ENCODE measurements around the gene CDC42BPA. TPM values are rescaled to one million over a fixed set of nuclear protein-coding genes. Genes with fewer than 3 reads are reported as not detected.
"Not testable (repeated sequence)": the region's sequence is repeated elsewhere in the genome, so short reads cannot be mapped to it uniquely, and the experiment has no call there.

The CDC42BPA gene
- total RNA-seq, 2 donors from 2014 or later = 35.3 to 41.0 TPM

DNA sequence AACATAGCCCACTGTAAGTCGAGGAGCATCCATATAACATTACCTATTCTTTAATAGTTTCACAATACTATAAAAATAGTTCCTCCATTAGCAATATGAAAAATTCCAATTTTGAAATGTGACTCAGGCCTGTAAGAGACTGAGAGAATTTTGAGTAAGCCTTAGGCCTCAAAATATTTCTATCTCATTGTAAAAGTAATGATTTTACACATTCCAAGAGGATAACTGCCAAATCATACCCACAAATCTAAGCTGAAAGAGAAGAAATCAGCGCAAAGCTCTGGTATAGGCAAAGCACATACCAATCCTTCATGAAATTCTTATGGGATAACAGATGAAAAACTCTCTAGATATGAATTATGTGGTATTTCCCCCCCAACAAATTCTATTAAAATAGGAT lies 144.1 kb downstream of the CDC42BPA start:
- intact Hi-C loops (cut with DNase I) = no loop called here
- DNase-seq = no peak
- ATAC-seq = no peak

GRCh38 chr1:227170361-227171166 lies 147.7 kb downstream of the CDC42BPA start:
- ATAC-seq (no peak), DNase-seq (no peak)
- intact Hi-C loops (cut with DNase I) = no loop called here

GRCh38 chr1:227169343-227169742 lies 148.9 kb downstream of the CDC42BPA start:
- ATAC-seq (no peak), DNase-seq (no peak)
- intact Hi-C loops (cut with DNase I) = no loop called here

- DNase-seq (no peak), ATAC-seq (no peak)
- intact Hi-C loops (cut with DNase I) = no loop called here
Observed at GRCh38 chr1:227167276-227168101, 150.8 kb downstream of the CDC42BPA start.

DNA sequence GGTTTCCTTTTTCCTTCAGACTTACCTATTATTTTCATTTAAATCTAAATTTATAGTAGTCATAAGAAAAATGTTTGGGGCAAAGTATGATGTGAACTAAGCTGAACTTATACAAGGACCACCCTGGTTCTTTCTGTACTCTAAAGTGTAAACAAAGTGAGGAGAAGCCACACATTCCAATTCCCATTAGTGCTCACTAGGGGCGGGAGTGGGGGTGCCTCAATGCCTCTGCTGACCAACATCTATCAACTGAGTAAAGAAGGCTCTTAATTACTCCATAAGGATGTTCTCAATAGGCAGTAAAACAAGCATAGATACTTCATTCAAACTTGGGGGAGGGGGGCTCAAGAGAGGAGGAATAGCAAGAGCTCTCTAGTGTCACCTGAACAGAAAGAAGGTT lies 151.7 kb downstream of the CDC42BPA start:
- DNase-seq = no peak
- ATAC-seq = no peak
- intact Hi-C loops (cut with DNase I) = no loop called here

- ATAC-seq = no peak
- DNase-seq = no peak
- intact Hi-C loops (cut with DNase I) = no loop called here
Observed at GRCh38 chr1:227161470-227161869, 156.8 kb downstream of the CDC42BPA start.

GRCh38 chr1:227156520-227156919 lies 161.8 kb downstream of the CDC42BPA start:
- intact Hi-C loops (cut with DNase I) = no loop called here
- DNase-seq (no peak), ATAC-seq (no peak)

DNA sequence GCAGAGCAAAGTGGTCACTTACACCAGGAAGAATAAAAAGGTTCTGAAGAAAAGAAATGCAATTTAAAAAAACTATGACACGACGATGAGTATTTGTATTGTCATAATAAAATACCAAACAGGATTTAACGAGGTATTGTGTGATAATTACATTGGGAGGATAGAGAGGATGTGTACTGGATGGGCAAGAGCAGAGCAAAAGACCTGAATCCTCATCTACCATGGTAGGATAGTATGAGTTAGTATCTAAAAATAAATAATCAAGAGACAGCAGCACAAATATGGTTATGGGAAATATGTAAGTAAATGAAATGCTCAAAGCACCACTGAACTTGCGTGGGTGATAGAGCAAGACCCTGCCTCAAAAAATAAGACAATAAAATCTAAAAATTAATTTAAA lies 162.6 kb downstream of the CDC42BPA start:
- ATAC-seq (no peak), DNase-seq (no peak)
- intact Hi-C loops (cut with DNase I) = no loop called here

- intact Hi-C loops (cut with DNase I) = no loop called here
- ATAC-seq = no peak
- DNase-seq = no peak
Observed at GRCh38 chr1:227155004-227155403, 163.3 kb downstream of the CDC42BPA start.

DNA sequence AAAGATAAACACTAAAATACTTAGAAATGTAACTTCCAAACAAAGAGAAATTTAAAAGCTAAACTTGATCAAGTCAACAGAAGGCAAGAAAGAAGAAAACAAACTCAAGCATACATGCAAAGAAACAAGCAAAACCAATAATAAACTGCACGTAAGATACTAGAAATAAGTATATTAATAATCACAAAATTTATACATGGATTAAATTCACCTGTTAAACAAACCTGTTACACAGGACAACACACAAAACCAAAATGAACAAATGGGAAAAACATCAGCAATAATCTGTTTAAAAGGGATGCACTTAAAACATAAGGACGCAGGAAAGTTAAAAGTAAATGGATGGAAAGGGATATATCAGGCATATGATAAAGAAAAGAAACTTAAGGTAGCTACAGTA lies 165.8 kb downstream of the CDC42BPA start:
- intact Hi-C loops (cut with DNase I) = no loop called here
- DNase-seq (no peak), ATAC-seq (no peak)

GRCh38 chr1:227140376-227140775 lies 177.9 kb downstream of the CDC42BPA start:
- ATAC-seq (no peak), DNase-seq (no peak)
- intact Hi-C loops (cut with DNase I) = no loop called here

- intact Hi-C loops (cut with DNase I) = no loop called here
- DNase-seq (no peak), ATAC-seq (no peak)
Observed at GRCh38 chr1:227136210-227136820, 182.0 kb downstream of the CDC42BPA start.

- DNase-seq = no peak
- intact Hi-C loops (cut with DNase I) = loop anchor here in 1 of 2 donors (5.0 kb wide), 1 partner anchor 303 kb away; no protein-coding TSS in a partner anchor
- no peak for ATAC-seq
Observed at GRCh38 chr1:227134686-227135314, 183.5 kb downstream of the CDC42BPA start.

GRCh38 chr1:227132695-227133094 lies 185.6 kb downstream of the CDC42BPA start:
- intact Hi-C loops (cut with DNase I) = loop anchor here in 1 of 2 donors (5.0 kb wide), 1 partner anchor 305 kb away; no protein-coding TSS in a partner anchor
- ATAC-seq, DNase-seq: not testable (repeated sequence)

DNA sequence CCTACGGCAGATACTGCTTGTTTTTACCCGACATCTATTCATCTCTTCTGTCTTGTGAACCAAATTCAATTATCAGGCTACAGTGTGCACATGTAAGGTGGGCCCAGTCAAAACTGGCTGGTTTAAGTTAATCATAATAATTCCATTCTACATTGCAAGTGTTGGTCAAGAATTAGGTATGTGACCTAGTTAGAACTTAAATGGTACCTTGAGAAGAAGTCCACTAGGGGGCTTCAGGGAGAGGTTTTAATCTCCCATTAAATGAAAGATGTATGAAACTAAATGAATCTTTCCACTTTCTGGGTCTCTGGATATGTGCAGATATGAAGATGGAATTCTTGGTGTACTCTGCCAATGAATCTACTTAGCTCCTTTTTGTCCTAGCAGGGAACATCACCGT lies 187.1 kb downstream of the CDC42BPA start:
- intact Hi-C loops (cut with DNase I) = loop anchor here in 1 of 2 donors (5.0 kb wide), 1 partner anchor 306 kb away; no protein-coding TSS in a partner anchor
- no peak for DNase-seq
- ATAC-seq = peak in 1 of 2 donors; percentile 27

DNA sequence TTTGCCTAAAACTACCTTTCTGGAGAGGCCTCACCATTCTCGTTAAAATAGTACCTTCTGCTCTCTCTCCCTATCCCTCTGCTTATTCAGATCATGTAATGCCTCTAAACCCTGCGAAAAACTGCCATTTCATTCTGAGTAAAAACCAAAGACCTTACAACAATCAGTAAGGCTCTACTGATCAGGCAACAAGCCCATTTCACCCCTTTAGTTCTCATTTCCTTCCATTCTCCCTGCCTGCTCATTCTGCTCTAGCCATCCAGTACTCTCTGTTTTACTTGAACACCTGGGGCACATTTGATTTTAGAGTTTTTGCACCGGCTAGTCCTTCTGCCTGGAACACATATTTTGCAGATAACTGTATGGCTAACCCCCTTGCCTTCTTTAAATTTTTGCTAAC lies 190.4 kb downstream of the CDC42BPA start:
- ATAC-seq (no peak), DNase-seq (no peak)
- intact Hi-C loops (cut with DNase I) = no loop called here

DNA sequence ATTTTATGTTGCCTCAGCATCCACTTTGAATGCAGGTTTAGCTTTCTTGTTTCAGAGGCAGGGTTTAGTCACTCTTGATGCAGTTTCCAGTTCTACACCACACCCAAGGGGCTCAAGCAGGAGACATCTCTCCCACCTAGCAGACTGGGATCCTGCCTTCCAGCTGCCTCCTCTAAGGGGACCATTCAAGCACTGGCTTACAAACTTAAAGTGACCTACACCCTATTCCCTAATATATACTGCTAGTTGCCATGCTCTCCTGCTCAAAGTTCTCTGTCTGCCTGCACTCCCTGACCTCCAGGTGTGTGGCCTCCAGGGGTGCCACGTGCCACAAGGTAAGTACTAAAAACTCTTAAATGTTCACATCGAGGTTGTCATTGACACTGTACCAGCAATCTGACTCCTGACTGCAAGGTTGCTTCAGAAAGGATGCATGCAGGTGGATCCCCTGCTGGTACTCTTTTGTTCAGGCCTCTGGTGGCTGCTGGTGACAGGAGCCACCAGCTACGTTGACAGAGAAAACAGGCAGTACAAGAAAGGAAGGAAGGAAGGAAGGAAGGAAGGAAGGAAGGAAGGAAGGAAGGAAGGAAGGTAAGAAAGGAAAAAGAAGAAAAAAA lies 192.3 kb downstream of the CDC42BPA start:
- intact Hi-C loops (cut with DNase I) = no loop called here
- DNase-seq (no peak), ATAC-seq (no peak)

DNA sequence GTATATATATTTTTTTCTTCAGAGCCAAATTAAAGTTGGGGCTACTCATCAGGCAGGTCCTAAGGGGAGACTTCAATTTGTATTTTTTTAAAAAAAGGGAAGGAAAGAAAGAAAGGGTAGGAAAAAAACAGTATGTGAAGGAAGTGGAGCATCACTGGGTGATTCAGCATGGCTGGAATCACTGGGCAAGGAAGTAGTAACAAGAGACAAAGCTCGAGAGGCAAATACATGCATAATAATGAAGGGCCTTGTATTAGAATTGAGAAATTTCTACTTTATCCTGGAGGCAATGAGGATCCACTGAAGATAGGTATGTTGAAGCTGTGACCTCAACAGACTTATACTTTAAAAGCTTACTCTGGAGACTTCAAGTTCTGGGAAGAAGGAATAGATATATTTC lies 193.8 kb downstream of the CDC42BPA start:
- ATAC-seq = no peak
- intact Hi-C loops (cut with DNase I) = no loop called here
- no peak for DNase-seq

DNA sequence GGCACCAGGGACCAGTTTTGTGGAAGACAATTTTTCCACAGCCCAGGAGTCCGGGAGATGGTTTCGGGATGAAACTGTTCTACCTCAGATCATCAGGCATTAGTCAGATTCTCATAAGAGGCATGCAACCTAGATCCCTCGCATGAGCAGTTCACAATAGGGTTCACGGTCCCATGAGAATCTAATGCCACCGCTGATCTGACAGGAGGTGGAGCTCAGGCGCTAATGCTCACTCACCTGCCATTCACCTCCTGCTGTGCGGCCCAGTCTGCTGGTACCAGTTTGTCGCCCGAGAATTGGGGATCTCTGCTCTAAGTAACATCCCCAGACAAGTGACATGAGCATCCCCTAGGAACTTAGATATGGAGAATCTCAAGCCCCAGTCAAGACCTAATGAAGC lies 197.5 kb downstream of the CDC42BPA start:
- intact Hi-C loops (cut with DNase I) = no loop called here
- no peak for DNase-seq
- no peak for ATAC-seq

All from left cardiac atrium (tissue), 4 donors.